NCI-H82 (cell line): ENCODE measurements around the gene BCAR3.
A peak's percentile ranks its signal among the peaks of the same experiment; 100 is the strongest.
"Not testable (repeated sequence)": the region's sequence is repeated elsewhere in the genome, so short reads cannot be mapped to it uniquely, and the experiment has no call there.

Source experiments
- DNase-seq: peaks from one replicate; lab custom pipeline; 2025; lab: John Stamatoyannopoulos, UW

Gene BCAR3

GRCh38 chr1:93596329-93597089 is 85.1 kb downstream of the BCAR3 start:
- DNase-seq = no peak

- DNase-seq = no peak
These were observed 85.9 kb downstream of the BCAR3 start for GRCh38 chr1:93595743-93596142.

- no peak for DNase-seq
These were observed 86.4 kb downstream of the BCAR3 start for GRCh38 chr1:93595266-93595665.

GRCh38 chr1:93594603-93594880 is 87.1 kb downstream of the BCAR3 start:
- DNase-seq = peak; percentile 20

- no peak for DNase-seq
These were observed 87.6 kb downstream of the BCAR3 start for GRCh38 chr1:93593854-93594602.

- DNase-seq = no peak
These were observed 89.1 kb downstream of the BCAR3 start for GRCh38 chr1:93592551-93592949.

DNA sequence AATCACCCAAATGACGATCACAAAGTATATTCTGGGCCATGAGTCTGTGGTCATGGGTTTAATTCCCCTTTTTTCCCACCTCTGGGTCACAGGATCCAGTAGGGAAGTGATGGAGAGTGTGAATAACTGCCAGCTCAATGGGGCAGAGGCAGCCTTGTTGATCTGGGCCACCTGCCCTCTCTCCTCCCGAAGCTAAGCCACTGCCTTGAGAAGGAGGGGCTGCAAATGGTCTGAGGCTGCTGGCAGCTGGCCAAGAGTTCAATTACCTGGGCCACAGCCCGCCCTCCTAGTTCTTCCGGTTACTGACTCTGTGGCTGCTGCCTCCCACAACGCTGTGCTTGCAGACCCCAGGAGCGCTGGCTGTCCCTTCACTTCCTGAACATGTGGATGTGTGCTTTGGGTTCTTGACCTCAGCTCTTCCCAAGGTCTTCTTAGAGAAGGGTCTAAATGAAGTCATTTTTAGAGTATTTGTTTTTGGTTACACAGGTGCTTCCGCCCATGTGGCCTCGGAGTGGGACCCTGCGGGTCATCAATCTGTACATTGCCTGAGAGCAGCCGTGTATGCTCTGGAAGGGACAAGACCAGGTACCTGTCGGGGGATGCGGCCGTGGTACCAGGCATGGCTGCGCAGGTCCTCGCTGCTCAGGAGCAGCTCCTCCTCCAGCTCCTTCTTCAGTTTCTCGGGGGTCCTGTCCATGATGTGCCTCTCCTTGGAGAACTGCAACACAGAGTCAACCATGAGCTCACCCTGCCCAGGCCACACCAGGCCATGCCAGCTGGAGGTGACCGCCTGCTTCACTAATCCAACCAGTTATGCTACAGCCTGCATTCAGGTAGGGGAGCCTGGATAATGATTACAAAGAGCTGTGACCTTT is 89.7 kb downstream of the BCAR3 start:
- DNase-seq = peak; percentile 98

- DNase-seq = not testable (repeated sequence)
These were observed 90.4 kb downstream of the BCAR3 start for GRCh38 chr1:93591291-93591675.

- no peak for DNase-seq
These were observed 92.7 kb downstream of the BCAR3 start for GRCh38 chr1:93588955-93589354.

- no peak for DNase-seq
These were observed 93.4 kb downstream of the BCAR3 start for GRCh38 chr1:93588206-93588605.

- DNase-seq = no peak
These were observed 94.3 kb downstream of the BCAR3 start for GRCh38 chr1:93587354-93587753.

GRCh38 chr1:93585059-93585966 is 96.3 kb downstream of the BCAR3 start:
- DNase-seq = no peak

- DNase-seq = no peak
These were observed 97.2 kb downstream of the BCAR3 start for GRCh38 chr1:93584261-93585003.

- peak; percentile 49 for DNase-seq
These were observed 99.5 kb downstream of the BCAR3 start for GRCh38 chr1:93581917-93582850.

DNA sequence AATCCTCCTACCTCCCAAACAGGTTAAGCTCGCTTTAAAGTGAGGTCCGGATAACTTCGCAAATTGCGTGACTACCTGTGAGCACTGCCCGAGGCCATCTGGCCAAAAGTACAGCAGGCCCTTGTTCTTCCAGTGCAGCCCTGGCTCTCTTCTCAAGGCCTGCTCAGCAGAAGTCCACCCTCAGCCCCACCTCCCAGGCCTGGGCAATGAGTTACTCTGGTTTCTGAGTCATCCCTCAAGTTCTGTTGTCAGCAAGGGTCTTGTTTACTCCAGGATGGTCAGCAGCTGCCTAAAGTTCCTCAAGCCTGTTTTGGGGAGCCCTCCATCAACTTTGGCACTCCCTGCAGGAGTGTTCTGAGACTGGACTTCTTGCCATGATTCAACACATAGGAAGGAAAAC is 101.7 kb downstream of the BCAR3 start:
- no peak for DNase-seq

DNA sequence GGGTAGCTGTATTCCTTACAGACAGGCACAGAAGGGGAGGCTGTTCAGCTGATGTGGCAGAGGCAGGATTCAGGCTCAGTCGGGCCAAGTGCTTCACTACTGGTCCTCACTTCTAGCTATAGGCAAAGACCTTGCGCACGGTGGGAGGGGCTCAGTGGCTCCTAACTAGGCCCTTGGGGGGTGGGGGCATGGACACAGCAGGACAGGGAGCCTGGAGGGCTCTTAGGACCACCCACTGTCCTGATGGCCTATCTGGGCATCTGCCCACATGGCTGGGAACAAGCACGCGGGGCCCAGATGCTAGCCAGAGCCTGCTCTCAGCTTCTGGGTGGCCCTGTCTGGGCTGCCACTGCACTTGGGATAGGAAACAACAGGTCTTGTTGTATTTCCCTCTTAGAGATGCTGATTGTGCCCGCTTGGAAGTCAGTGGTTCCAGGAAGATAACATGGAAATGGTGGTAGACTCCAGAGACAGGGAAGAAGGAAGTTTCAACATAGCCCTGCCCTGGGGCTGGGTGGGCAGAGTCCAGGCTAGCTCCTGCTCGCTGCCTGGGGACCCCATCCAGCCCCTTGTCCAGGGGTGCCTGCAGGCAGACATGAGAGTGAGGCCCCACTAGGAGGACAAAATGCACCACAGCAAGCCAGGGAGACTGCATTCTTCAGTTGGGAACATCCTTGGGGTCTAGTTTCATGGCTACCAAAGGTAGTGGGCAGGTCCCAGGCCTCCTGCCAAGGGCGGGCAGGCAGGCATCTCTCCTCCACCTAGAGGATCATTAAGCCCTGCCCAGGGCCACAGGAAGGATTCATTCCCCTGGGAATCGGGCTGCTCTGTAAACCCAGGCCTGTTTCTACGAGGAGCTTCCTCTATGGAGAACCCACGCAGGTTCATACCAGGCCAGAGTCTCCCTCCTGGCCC is 102.5 kb downstream of the BCAR3 start:
- DNase-seq = no peak

- no peak for DNase-seq
These were observed 103.2 kb downstream of the BCAR3 start for GRCh38 chr1:93578433-93578830.

DNA sequence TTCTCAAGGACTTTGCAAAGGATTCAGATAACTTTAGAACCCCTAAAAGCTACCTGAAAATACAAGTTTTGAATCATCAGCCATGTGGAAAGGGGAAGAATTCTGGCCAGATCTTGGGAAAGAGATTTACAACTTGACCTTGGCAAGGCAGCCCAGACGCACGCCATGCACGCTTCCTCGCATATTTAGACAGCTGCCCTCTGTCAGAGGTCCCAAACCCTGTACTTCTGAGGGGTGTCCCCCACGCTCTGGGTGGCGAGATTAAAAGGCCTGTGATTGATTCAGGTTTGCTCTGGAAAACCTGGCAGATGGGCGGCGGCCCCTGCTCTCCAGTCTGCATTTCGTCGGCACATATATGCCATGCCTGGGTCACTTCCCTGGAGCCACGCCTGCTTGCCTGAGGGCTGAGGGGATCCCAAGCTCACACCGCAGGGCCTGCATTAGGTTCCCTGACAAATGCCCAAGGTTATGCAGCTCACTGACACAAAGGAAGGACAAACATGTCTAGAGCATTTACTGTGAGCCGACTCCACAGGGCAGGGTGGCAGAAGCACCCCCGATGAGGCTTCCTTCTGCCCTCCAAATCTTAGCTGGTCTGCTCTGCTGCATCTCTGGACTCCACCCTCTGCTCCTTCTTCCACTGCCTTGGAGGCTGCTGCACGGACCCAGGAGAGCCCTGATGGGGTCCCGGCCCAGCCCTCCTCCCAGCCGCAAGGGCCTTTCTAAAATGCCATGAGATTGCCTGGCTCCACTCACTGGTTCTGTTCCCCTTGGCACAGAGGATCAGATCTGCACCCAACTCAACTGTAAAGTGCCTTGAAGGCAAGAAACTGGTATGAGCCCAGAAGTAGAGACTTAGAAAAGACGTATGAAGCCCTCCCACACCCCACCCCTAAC is 103.9 kb downstream of the BCAR3 start:
- no peak for DNase-seq
